GM12875 (cell line): ENCODE data around the gene STK10.

ENCODE experiments used
- H3K4me3 ChIP-seq: one replicate; pipeline ENCODE4 v1.5.1; 2011; ENCODE audit warnings: low read depth, low read length, control low read depth
- TF ChIP-seq, protein P1 (sequence below): IDR thresholded peaks from 2 replicates; pipeline ENCODE4 v1.5.1; 2011; ENCODE audit warnings: low read depth, mild to moderate bottlenecking, control low read depth, inconsistent platforms, low read length, moderate library complexity, borderline replicate concordance; ENCODE audit not compliant: insufficient read depth

Gene STK10

DNA sequence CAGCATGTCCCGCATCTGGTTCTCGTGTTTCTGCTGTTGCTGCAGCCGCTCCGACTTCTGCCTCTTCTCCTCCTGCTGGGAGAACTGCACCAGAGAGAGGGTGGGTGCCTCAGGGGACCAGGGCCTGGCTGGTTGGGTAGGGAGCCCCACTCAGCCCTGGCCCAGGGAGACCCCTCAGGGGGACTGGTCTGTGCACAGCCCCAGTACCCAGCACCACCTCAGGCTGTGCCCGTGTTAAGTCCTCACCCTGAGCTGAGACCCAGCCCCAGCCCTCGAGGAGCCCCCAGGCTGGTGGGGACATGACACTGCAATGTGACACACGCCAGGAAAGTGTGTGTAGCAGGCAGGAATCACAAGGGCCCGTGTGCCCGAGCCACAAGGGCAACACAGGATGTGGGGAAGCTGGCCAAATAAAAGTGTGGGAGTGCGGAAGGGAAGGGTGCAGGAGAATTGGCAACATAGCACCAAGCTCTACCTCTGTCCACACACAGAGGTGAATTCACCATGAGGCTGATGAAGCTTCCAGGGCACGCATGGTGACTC is 133.3 kb downstream of the STK10 start:
- TF ChIP-seq, protein P1, sequence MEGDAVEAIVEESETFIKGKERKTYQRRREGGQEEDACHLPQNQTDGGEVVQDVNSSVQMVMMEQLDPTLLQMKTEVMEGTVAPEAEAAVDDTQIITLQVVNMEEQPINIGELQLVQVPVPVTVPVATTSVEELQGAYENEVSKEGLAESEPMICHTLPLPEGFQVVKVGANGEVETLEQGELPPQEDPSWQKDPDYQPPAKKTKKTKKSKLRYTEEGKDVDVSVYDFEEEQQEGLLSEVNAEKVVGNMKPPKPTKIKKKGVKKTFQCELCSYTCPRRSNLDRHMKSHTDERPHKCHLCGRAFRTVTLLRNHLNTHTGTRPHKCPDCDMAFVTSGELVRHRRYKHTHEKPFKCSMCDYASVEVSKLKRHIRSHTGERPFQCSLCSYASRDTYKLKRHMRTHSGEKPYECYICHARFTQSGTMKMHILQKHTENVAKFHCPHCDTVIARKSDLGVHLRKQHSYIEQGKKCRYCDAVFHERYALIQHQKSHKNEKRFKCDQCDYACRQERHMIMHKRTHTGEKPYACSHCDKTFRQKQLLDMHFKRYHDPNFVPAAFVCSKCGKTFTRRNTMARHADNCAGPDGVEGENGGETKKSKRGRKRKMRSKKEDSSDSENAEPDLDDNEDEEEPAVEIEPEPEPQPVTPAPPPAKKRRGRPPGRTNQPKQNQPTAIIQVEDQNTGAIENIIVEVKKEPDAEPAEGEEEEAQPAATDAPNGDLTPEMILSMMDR: no peak

DNA sequence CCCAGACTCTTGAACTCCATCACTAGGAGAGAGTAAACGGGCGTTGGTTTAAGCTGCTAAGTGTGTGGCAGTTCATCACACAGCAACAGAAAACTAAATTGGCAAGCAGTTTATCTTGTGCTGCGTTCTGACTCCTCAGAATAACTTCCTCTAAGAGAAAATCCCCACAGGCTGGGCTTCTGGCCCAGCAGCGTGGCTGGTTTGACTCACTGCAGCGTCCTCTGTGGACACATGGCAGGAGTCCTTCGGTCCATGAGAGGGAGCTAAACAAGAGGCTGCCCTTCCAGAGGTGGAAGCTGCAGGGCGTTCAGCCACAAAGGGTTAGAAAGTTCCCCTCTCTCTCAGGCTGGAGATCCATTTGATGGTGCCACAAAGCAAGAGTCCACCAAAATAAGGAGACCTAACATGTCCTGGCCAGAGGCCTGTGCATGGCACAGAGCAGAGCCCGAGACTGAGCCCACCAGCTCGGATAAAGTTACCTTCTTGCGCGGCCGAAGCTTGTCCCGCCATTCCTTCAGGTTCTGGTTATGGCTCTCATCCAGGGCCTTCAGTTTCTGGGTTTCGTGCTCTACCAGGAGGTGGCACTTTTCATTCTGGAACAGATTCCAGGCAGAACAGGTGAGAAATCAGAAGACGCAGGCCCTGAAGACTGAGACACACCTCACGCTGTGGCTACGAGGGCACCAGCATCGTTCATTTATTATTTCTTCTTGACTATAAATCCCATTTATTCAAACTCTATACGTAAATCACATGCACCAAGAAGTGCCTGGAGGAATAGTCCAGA is 135.4 kb downstream of the STK10 start:
- TF ChIP-seq, protein P1: no peak
- no peak overlapping the region for H3K4me3 ChIP-seq

More for the DNA sequence above, 133.3 kb downstream of the STK10 start:
- H3K4me3 ChIP-seq: no peak overlapping the region

DNA sequence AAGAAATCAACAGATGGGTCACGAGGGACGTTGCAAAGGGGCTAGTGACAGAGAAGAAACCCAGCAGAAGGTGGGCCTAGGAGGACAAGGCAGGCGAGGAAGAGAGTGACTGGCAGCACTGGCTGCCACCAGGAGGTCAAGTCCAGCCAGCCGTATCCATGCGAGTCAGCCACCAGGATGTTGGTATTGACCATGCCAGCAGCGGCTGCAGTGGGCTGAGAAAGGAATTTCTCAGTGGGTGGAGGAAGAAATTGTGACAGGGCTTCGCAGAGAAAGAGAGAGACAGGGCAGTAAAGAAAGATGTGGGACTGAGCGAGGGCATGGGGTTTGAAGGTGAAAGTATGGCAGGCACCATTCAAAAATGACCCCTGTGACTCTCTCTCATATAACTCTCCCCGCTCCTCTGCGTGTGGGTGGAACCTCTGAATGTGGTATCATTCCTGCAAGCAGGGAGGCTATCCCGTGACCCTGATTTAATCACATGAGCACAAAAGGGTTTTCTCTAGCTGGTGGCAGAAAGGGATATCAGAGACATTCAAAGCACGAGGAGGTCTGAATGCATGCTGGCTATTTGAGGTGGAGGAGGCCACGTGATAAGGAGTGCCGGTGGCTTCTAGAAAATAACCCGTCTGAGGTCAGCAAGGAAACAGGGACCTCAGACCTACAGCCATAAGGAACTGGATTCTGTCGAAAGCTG is 136.2 kb downstream of the STK10 start:
- no peak overlapping the region for H3K4me3 ChIP-seq
- TF ChIP-seq, protein P1: no peak

DNA sequence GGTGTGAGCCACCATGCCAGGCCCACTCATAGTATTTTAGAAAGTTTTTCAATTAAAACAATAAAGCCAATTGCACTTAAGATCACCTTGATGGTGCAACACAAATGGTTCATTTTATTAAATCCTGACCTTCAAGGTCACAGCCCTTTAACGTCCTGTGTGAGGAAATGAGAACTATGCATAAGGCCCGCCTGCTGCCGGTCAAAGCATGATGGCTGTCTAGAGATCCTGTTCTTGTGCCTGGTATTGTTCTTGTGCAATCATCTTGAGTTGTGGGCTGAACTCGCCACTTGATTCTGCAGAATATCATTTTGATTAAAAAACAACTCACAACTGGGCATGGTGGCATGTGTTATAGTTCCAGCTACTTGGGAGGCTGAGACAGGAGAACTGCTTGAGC is 137.9 kb downstream of the STK10 start:
- TF ChIP-seq, protein P1: no peak
- no peak overlapping the region for H3K4me3 ChIP-seq

DNA sequence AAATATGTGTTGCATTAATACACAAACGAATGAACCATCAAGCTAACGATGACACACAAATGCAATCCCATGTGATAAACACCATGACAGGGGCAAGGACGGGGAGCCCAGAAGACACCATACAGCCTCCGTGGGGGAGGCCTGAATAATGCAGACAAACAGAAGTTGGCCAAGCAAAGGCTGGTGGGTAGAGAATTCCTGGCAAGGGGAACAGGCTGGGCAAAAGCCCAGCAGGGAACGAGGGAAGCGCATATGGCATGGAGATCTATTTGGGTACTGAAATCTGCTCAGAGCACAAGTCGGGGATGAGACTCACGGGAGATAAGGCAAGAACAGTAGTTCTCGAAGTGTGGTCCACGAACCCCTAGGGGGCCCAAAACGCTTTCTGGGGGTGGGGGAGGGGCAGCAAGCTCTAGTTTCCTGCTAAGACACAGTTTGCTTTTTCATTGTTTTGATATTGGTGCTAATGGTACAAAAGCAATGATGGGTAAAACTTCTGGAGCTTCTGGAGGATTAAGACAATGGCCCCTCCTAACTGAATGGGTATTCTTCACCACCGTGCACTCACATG is 138.7 kb downstream of the STK10 start:
- TF ChIP-seq, protein P1: no peak

DNA sequence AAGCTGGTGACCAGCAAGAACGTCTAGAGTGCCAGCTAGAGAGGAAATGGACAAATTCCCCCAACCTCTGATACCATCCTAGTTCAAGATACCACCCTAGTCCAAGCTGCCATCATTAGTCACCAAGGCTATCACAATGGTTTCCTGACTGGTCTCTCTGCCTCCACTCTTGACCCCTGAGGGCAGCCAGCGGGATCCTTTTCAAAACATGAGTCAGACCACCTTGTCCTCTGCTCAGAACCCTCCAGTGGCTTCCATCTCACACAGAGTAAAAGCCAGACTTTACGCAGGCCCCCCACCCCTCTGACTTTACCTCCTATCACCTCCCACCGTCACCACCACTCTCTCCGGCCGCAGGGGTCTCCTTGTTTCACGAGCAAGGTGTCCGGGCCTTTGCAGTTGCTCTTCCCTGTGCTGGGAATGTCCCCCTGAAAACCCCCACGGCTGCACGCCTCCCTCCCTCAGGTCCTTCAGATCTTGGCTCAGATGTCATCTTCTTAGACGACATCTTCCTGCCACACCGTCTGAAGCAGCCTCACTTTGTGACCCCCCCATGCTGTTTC is 139.4 kb downstream of the STK10 start:
- H3K4me3 ChIP-seq: no peak overlapping the region
- TF ChIP-seq, protein P1: no peak

More for the DNA sequence above, 138.7 kb downstream of the STK10 start:
- no peak overlapping the region for H3K4me3 ChIP-seq
